Measurements from ENCODE around the gene SLC47A2. TPM values are rescaled to one million over a fixed set of nuclear protein-coding genes. Genes with fewer than 3 reads are reported as not detected.

Gene SLC47A2
- total and polyA plus RNA-seq, 2 of the 13 experiments (the other 11 are each of a cell fraction or from before 2014, with no cell fraction given): 0.04 TPM; not detected in 1

GRCh38 chr17:19659366-19660177, 56.8 kb downstream of the SLC47A2 start (continued):
- no peak for TF ChIP-seq FUBP1 (CRISPR knock-in tag; IDR thresholded peaks at IDR 0.05; ENCODE audit: borderline replicate concordance)
- no peak for TF ChIP-seq RBAK (CRISPR knock-in tag; IDR thresholded peaks at IDR 0.05)
- 0 out of 4 replicates have a peak, but pooled peaks of 1 of the 2 experiments have one; percentile 25 for TF ChIP-seq NR2F1 (CRISPR knock-in tag; IDR thresholded peaks at IDR 0.05)
- TF ChIP-seq ZNF350 (CRISPR knock-in tag; IDR thresholded peaks at IDR 0.05; ENCODE audit: borderline replicate concordance, low read depth): peak; percentile 33; the same call in 1 of the 2 replicates
- TF ChIP-seq NFAT5 (CRISPR knock-in tag; IDR thresholded peaks at IDR 0.05): 0 out of 2 replicates have a peak, but pooled peaks have one; percentile 17
- TF ChIP-seq KDM5B (CRISPR knock-in tag; IDR thresholded peaks at IDR 0.05; ENCODE audit: borderline replicate concordance): no peak
- TF ChIP-seq MATR3 (CRISPR knock-in tag; IDR thresholded peaks at IDR 0.05): no peak
- TF ChIP-seq MXD4 (CRISPR knock-in tag; IDR thresholded peaks at IDR 0.05): no peak
- peak; percentile 68; the same call in 1 of the 2 replicates for TF ChIP-seq PBX2 (CRISPR knock-in tag; IDR thresholded peaks at IDR 0.05)
- TF ChIP-seq ZNF556 (CRISPR knock-in tag; IDR thresholded peaks at IDR 0.05; ENCODE audit: borderline replicate concordance): no peak
- peak; percentile 24; the same call in 1 of the 2 replicates for TF ChIP-seq ZNF770 (CRISPR knock-in tag; IDR thresholded peaks at IDR 0.05)
- no peak for TF ChIP-seq GATA4 (IDR thresholded peaks at IDR 0.05; ENCODE audit: borderline replicate concordance, low read depth)
- TF ChIP-seq CEBPB (IDR thresholded peaks at IDR 0.05; ENCODE audit: borderline replicate concordance, low read depth, low read length): peak; percentile 91
- no peak for TF ChIP-seq HNF1B (CRISPR knock-in tag; IDR thresholded peaks at IDR 0.05)
- TF ChIP-seq ZBTB8A (CRISPR knock-in tag; IDR thresholded peaks at IDR 0.05; ENCODE audit: borderline replicate concordance, low read depth): no peak
